ENCODE data around the gene PIF1.
"Not testable (repeated sequence)": the region's sequence is repeated elsewhere in the genome, so short reads cannot be mapped to it uniquely, and the experiment has no call there.

PIF1 gene

GRCh38 chr15:64808785-64809453, 16.5 kb downstream of the PIF1 start:
- no peak for DNase-seq

GRCh38 chr15:64807751-64808222, 17.7 kb downstream of the PIF1 start:
- DNase-seq, result no peak

- DNase-seq, result no peak
These were observed 18.2 kb downstream of the PIF1 start for GRCh38 chr15:64807051-64807749.

- no peak for DNase-seq
These were observed 18.9 kb downstream of the PIF1 start for GRCh38 chr15:64806509-64806908.

- no peak for DNase-seq
These were observed 20.8 kb downstream of the PIF1 start for GRCh38 chr15:64804619-64805018.

GRCh38 chr15:64803526-64803925, 21.9 kb downstream of the PIF1 start:
- no peak for DNase-seq

- DNase-seq, result no peak
These were observed 25.0 kb downstream of the PIF1 start for GRCh38 chr15:64800476-64800875.

GRCh38 chr15:64798905-64799304, 26.5 kb downstream of the PIF1 start:
- not testable (repeated sequence) for DNase-seq

GRCh38 chr15:64795921-64796320, 29.5 kb downstream of the PIF1 start:
- not testable (repeated sequence) for DNase-seq

- not testable (repeated sequence) for DNase-seq
These were observed 30.1 kb downstream of the PIF1 start for GRCh38 chr15:64795299-64795698.

GRCh38 chr15:64792282-64792681, 33.2 kb downstream of the PIF1 start:
- DNase-seq, result no peak

- DNase-seq, result no peak
These were observed 34.0 kb downstream of the PIF1 start for GRCh38 chr15:64791401-64791800.

- no peak for DNase-seq
These were observed 41.7 kb downstream of the PIF1 start for GRCh38 chr15:64783796-64784195.

GRCh38 chr15:64782751-64783150, 42.7 kb downstream of the PIF1 start:
- no peak for DNase-seq

GRCh38 chr15:64781299-64781698, 44.1 kb downstream of the PIF1 start:
- no peak for DNase-seq

- DNase-seq, result no peak
These were observed 44.8 kb downstream of the PIF1 start for GRCh38 chr15:64780600-64781156.

GRCh38 chr15:64779630-64780029, 45.8 kb downstream of the PIF1 start:
- no peak for DNase-seq

- DNase-seq, result no peak
These were observed 46.4 kb downstream of the PIF1 start for GRCh38 chr15:64779024-64779423.

- DNase-seq, result no peak
These were observed 49.1 kb downstream of the PIF1 start for GRCh38 chr15:64776402-64776786.

- DNase-seq, result no peak
These were observed 49.7 kb downstream of the PIF1 start, which contains the start of gene RBPMS2 for GRCh38 chr15:64775551-64776401. TSS of gene RBPMS2 (minus strand) at chr15:64775589. CDS start at chr15:64775319, 270 bp downstream.

- DNase-seq, result no peak
These were observed 50.6 kb downstream of the PIF1 start for GRCh38 chr15:64774629-64775493.

GRCh38 chr15:64774037-64774628, 51.3 kb downstream of the PIF1 start:
- DNase-seq, result no peak

Data from NCI-H748 treated with DMSO at 0.1 percent for 48 hours (cell line).